Activated CD4-positive, alpha-beta T cell treated with anti-CD3 and anti-CD28 coated beads, Interleukin-2, amount 10 ng/mL, durations not matched to agents 7 days and 5 days (primary cell): ENCODE results near the gene MAN1A1. TPM values are rescaled to one million over a fixed set of nuclear protein-coding genes. Genes with fewer than 3 reads are reported as not detected.

ENCODE experiments used
- CTCF ChIA-PET: fragments of 350-600 bp; sonication (Branson Sonifier 250); formaldehyde crosslinking; loops from one replicate; lab custom pipeline; 2021; ENCODE audit warnings: antibody characterized with exemption; lab: Charles Lee
- POLR2A ChIA-PET: fragments of 350-600 bp; sonication (Branson Sonifier 250); formaldehyde crosslinking; loops from one replicate; lab custom pipeline; 2021; ENCODE audit warnings: antibody characterized with exemption; lab: Charles Lee
- DNase-seq: peaks from one replicate; pipeline ENCODE4 v3.0.0-alpha.2; 2020
- H3K27ac Mint-ChIP-seq: one replicate; pipeline ENCODE4 v1.8.0; 2021; ENCODE audit warnings: mild to moderate bottlenecking, moderate library complexity, mixed read lengths
- H3K27me3 Mint-ChIP-seq: one replicate; pipeline ENCODE4 v1.8.0; 2021; ENCODE audit warnings: mixed read lengths
- H3K36me3 Mint-ChIP-seq: one replicate; pipeline ENCODE4 v1.8.0; 2021; ENCODE audit warnings: low read depth, mixed read lengths
- H3K4me1 Mint-ChIP-seq: one replicate; pipeline ENCODE4 v1.8.0; 2021; ENCODE audit warnings: mixed read lengths
- H3K4me3 Mint-ChIP-seq: one replicate; pipeline ENCODE4 v1.8.0; 2021; ENCODE audit warnings: mild to moderate bottlenecking, moderate library complexity, mixed read lengths
- H3K9me3 Mint-ChIP-seq: one replicate; pipeline ENCODE4 v1.8.0; 2021; ENCODE audit warnings: mixed read lengths
- total RNA-seq, 2 experiments: library from RNA; stranded (reverse); gene quantifications; one replicate each; pipeline ENCODE4 v1.2.3, GENCODE V29; 2021

Gene MAN1A1
- total RNA-seq, 2 experiments from 2014 or later, result 10.5 to 10.6 TPM

- Mint-ChIP-seq H3K4me1 (peaks cover 66% of the 10 kb centered on the region), H3K27ac (no peak overlapping the region), H3K27me3 (no peaks in the 10 kb centered on the region), H3K9me3 (no peaks in the 10 kb centered on the region), H3K4me3 (no peak overlapping the region), H3K36me3 (peaks cover 13% of the 10 kb centered on the region)
- ChIA-PET POLR2A (no interaction called here), CTCF (interaction anchor here (1.4 kb wide), 2 partner anchors 10 to 24 kb away, joined by 3 to 4 read pairs; no protein-coding TSS in a partner anchor)
- no peak for DNase-seq
Observed at GRCh38 chr6:119343573-119344146, 5.9 kb downstream of the MAN1A1 start.

- no peaks in the 10 kb centered on the region for H3K27me3 Mint-ChIP-seq
- peaks cover 67% of the 10 kb centered on the region for H3K4me1 Mint-ChIP-seq
- no peaks in the 10 kb centered on the region for H3K9me3 Mint-ChIP-seq
- ChIA-PET POLR2A (no interaction called here), CTCF (interaction anchor here (1.4 kb wide), 2 partner anchors 9 to 23 kb away, joined by 3 to 4 read pairs; no protein-coding TSS in a partner anchor)
- H3K36me3 Mint-ChIP-seq, result peaks cover 13% of the 10 kb centered on the region
- H3K27ac Mint-ChIP-seq, result no peak overlapping the region
- DNase-seq, result no peak
- no peak overlapping the region for H3K4me3 Mint-ChIP-seq
Observed at GRCh38 chr6:119343167-119343566, 6.4 kb downstream of the MAN1A1 start.

GRCh38 chr6:119342430-119342829 lies 7.1 kb downstream of the MAN1A1 start:
- H3K9me3 Mint-ChIP-seq, result no peaks in the 10 kb centered on the region

GRCh38 chr6:119340796-119341487 lies 8.6 kb downstream of the MAN1A1 start:
- peaks cover 49% of the 10 kb centered on the region for H3K4me1 Mint-ChIP-seq
- no peak overlapping the region for H3K27ac Mint-ChIP-seq
- ChIA-PET CTCF (interaction anchor here (0.6 to 1.4 kb wide), 4 partner anchors 9 to 273 kb away, joined by 3 to 5 read pairs (median 4); no protein-coding TSS in a partner anchor), POLR2A (no interaction called here)
- H3K9me3 Mint-ChIP-seq, result no peaks in the 10 kb centered on the region
- peaks cover 5% of the 10 kb centered on the region for H3K36me3 Mint-ChIP-seq
- no peak overlapping the region for H3K4me3 Mint-ChIP-seq
- DNase-seq, result no peak
- H3K27me3 Mint-ChIP-seq, result no peaks in the 10 kb centered on the region

More at GRCh38 chr6:119342430-119342829, 7.1 kb downstream of the MAN1A1 start:
- peaks cover 13% of the 10 kb centered on the region for H3K36me3 Mint-ChIP-seq
- CTCF ChIA-PET, result interaction anchor here (1.4 kb wide), 1 partner anchor 9 kb away, joined by 4 read pairs; no protein-coding TSS in a partner anchor
- no peaks in the 10 kb centered on the region for H3K27me3 Mint-ChIP-seq
- no peak overlapping the region for H3K27ac Mint-ChIP-seq
- POLR2A ChIA-PET, result no interaction called here
- DNase-seq, result no peak
- H3K4me1 Mint-ChIP-seq, result peaks cover 60% of the 10 kb centered on the region
- H3K4me3 Mint-ChIP-seq, result no peak overlapping the region

- Mint-ChIP-seq H3K27ac (no peak overlapping the region), H3K36me3 (peaks cover 5% of the 10 kb centered on the region), H3K9me3 (no peaks in the 10 kb centered on the region), H3K4me3 (no peak overlapping the region), H3K27me3 (no peaks in the 10 kb centered on the region), H3K4me1 (peaks cover 46% of the 10 kb centered on the region)
- ChIA-PET CTCF (interaction anchor here (0.6 kb wide), 1 partner anchor 272 kb away, joined by 4 read pairs; no protein-coding TSS in a partner anchor), POLR2A (no interaction called here)
- no peak for DNase-seq
Observed at GRCh38 chr6:119339941-119340456, 9.6 kb downstream of the MAN1A1 start.

- no peak overlapping the region for H3K27ac Mint-ChIP-seq
- ChIA-PET CTCF (interaction anchor here (0.7 to 2.0 kb wide), 4 partner anchors 10 to 382 kb away, joined by 3 to 6 read pairs (median 3); no protein-coding TSS in a partner anchor), POLR2A (no interaction called here)
- H3K36me3 Mint-ChIP-seq, result peaks cover 3% of the 10 kb centered on the region
- H3K27me3 Mint-ChIP-seq, result no peaks in the 10 kb centered on the region
- H3K4me1 Mint-ChIP-seq, result peaks cover 43% of the 10 kb centered on the region
- H3K9me3 Mint-ChIP-seq, result no peaks in the 10 kb centered on the region
- H3K4me3 Mint-ChIP-seq, result no peak overlapping the region
- no peak for DNase-seq
Observed at GRCh38 chr6:119337762-119338161, 11.8 kb downstream of the MAN1A1 start.

- H3K4me1 Mint-ChIP-seq, result peaks cover 43% of the 10 kb centered on the region
- POLR2A ChIA-PET, result no interaction called here
- CTCF ChIA-PET, result interaction anchor here (0.7 to 2.0 kb wide), 4 partner anchors 10 to 383 kb away, joined by 3 to 6 read pairs (median 3); no protein-coding TSS in a partner anchor
Observed at GRCh38 chr6:119337252-119337651, 12.3 kb downstream of the MAN1A1 start.

GRCh38 chr6:119334535-119335264 lies 14.9 kb downstream of the MAN1A1 start:
- Mint-ChIP-seq H3K9me3 (no peaks in the 10 kb centered on the region), H3K27ac (no peak overlapping the region), H3K4me3 (no peak overlapping the region), H3K27me3 (no peaks in the 10 kb centered on the region), H3K36me3 (peaks cover 5% of the 10 kb centered on the region), H3K4me1 (peaks cover 42% of the 10 kb centered on the region)
- ChIA-PET CTCF (interaction anchor here (0.8 to 2.8 kb wide), 8 partner anchors 8 to 34 kb away, joined by 3 to 12 read pairs (median 6); no protein-coding TSS in a partner anchor), POLR2A (no interaction called here)
- DNase-seq, result no peak

More at GRCh38 chr6:119337252-119337651, 12.3 kb downstream of the MAN1A1 start:
- H3K27ac Mint-ChIP-seq, result no peak overlapping the region
- no peak for DNase-seq
- H3K36me3 Mint-ChIP-seq, result peaks cover 3% of the 10 kb centered on the region
- H3K9me3 Mint-ChIP-seq, result no peaks in the 10 kb centered on the region
- H3K4me3 Mint-ChIP-seq, result no peak overlapping the region
- no peaks in the 10 kb centered on the region for H3K27me3 Mint-ChIP-seq

GRCh38 chr6:119333707-119334295 lies 15.8 kb downstream of the MAN1A1 start:
- POLR2A ChIA-PET, result no interaction called here
- Mint-ChIP-seq H3K4me3 (no peak overlapping the region), H3K27me3 (no peaks in the 10 kb centered on the region), H3K36me3 (peaks cover 6% of the 10 kb centered on the region), H3K4me1 (peaks cover 40% of the 10 kb centered on the region), H3K9me3 (no peaks in the 10 kb centered on the region), H3K27ac (no peak overlapping the region)
- peak; percentile 22 for DNase-seq
- CTCF ChIA-PET, result interaction anchor here (0.9 to 2.8 kb wide), 8 partner anchors 8 to 33 kb away, joined by 3 to 12 read pairs (median 6); no protein-coding TSS in a partner anchor

- H3K4me1 Mint-ChIP-seq, result peaks cover 36% of the 10 kb centered on the region
Observed at GRCh38 chr6:119333063-119333609, 16.4 kb downstream of the MAN1A1 start.

GRCh38 chr6:119331663-119332286 lies 17.8 kb downstream of the MAN1A1 start:
- CTCF ChIA-PET, result interaction anchor here (0.5 to 2.8 kb wide), 4 partner anchors 10 to 344 kb away, joined by 3 to 8 read pairs (median 3); no protein-coding TSS in a partner anchor
- no peak overlapping the region for H3K4me3 Mint-ChIP-seq
- peak overlapping the region; percentile 37 for H3K27ac Mint-ChIP-seq
- DNase-seq, result no peak
- H3K36me3 Mint-ChIP-seq, result peaks cover 6% of the 10 kb centered on the region
- H3K4me1 Mint-ChIP-seq, result peaks cover 31% of the 10 kb centered on the region
- H3K9me3 Mint-ChIP-seq, result no peaks in the 10 kb centered on the region
- no peaks in the 10 kb centered on the region for H3K27me3 Mint-ChIP-seq
- POLR2A ChIA-PET, result interaction anchor here (0.6 kb wide), 1 partner anchor 1423 kb away, joined by 3 read pairs; no protein-coding TSS in a partner anchor

More at GRCh38 chr6:119333063-119333609, 16.4 kb downstream of the MAN1A1 start:
- CTCF ChIA-PET, result interaction anchor here (0.9 to 2.8 kb wide), 6 partner anchors 8 to 33 kb away, joined by 3 to 12 read pairs (median 4); no protein-coding TSS in a partner anchor
- H3K27ac Mint-ChIP-seq, result no peak overlapping the region
- no peaks in the 10 kb centered on the region for H3K9me3 Mint-ChIP-seq
- H3K36me3 Mint-ChIP-seq, result peaks cover 6% of the 10 kb centered on the region
- POLR2A ChIA-PET, result no interaction called here
- H3K4me3 Mint-ChIP-seq, result no peak overlapping the region
- no peaks in the 10 kb centered on the region for H3K27me3 Mint-ChIP-seq
- DNase-seq, result no peak
